Astrocyte (in vitro differentiated cells and primary cell): ENCODE results near the gene MSMO1. TPM values are rescaled to one million over a fixed set of nuclear protein-coding genes. Genes with fewer than 3 reads are reported as not detected.

ENCODE experiments used
- DNase-seq: peaks from one replicate; pipeline ENCODE4 v3.0.0-alpha.2; 2010; ENCODE audit warnings: low read depth
- FAIRE-seq: peaks from 2 replicates; lab custom pipeline; 2011; peaks lifted over from hg19 to GRCh38; lab: Jason Lieb, UNC
- H2AFZ ChIP-seq: 2 replicates; pipeline ENCODE4 v1.6.0; 2012; ENCODE audit warnings: low read depth, low read length, inconsistent platforms
- H3K27ac ChIP-seq: 2 replicates; pipeline ENCODE4 v1.5.1; 2011; ENCODE audit warnings: low read depth, low read length, inconsistent platforms
- H3K27me3 ChIP-seq: 2 replicates; pipeline ENCODE4 v1.6.0; 2011; ENCODE audit warnings: low read length, inconsistent platforms; ENCODE audit not compliant: insufficient read depth
- H3K36me3 ChIP-seq: 2 replicates; pipeline ENCODE4 v1.5.1; 2011; ENCODE audit warnings: low read length, inconsistent platforms; ENCODE audit not compliant: insufficient read depth
- H3K4me1 ChIP-seq: 2 replicates; pipeline ENCODE4 v1.5.1; 2011; ENCODE audit warnings: low read length, inconsistent platforms; ENCODE audit not compliant: insufficient read depth
- H3K4me2 ChIP-seq: 2 replicates; pipeline ENCODE4 v1.6.0; 2012; ENCODE audit warnings: low read length, inconsistent platforms
- H3K4me3 ChIP-seq: 2 replicates; pipeline ENCODE4 v1.5.1; 2011; ENCODE audit warnings: low read depth, mild to moderate bottlenecking, low read length, inconsistent platforms; ENCODE audit not compliant: insufficient read depth
- H3K79me2 ChIP-seq: 2 replicates; pipeline ENCODE4 v1.6.0; 2012; ENCODE audit warnings: mild to moderate bottlenecking, low read length, inconsistent platforms; ENCODE audit not compliant: insufficient read depth
- H3K9ac ChIP-seq: 2 replicates; pipeline ENCODE4 v1.6.0; 2012; ENCODE audit warnings: mild to moderate bottlenecking, low read length, inconsistent platforms
- H3K9me3 ChIP-seq: 2 replicates; pipeline ENCODE4 v1.5.1; 2012; ENCODE audit warnings: low read depth, mild to moderate bottlenecking, low read length, inconsistent platforms; ENCODE audit not compliant: insufficient read depth
- H4K20me1 ChIP-seq: 2 replicates; pipeline ENCODE4 v1.6.0; 2012; ENCODE audit warnings: low read length, inconsistent platforms; ENCODE audit not compliant: insufficient read depth
- H3K27ac Mint-ChIP-seq: one replicate; pipeline ENCODE4 v1.8.0; 2021; ENCODE audit warnings: mild to moderate bottlenecking, mixed read lengths; ENCODE audit not compliant: unreplicated experiment
- H3K27me3 Mint-ChIP-seq: one replicate; pipeline ENCODE4 v1.8.0; 2021; ENCODE audit warnings: low read depth, mixed read lengths; ENCODE audit not compliant: unreplicated experiment
- H3K36me3 Mint-ChIP-seq: one replicate; pipeline ENCODE4 v1.8.0; 2021; ENCODE audit warnings: low read depth, mixed read lengths; ENCODE audit not compliant: unreplicated experiment
- H3K4me1 Mint-ChIP-seq: one replicate; pipeline ENCODE4 v1.8.0; 2021; ENCODE audit warnings: low read depth, mixed read lengths; ENCODE audit not compliant: unreplicated experiment
- H3K4me3 Mint-ChIP-seq: one replicate; pipeline ENCODE4 v1.8.0; 2021; ENCODE audit warnings: mild to moderate bottlenecking, moderate library complexity, mixed read lengths; ENCODE audit not compliant: unreplicated experiment
- H3K9me3 Mint-ChIP-seq: one replicate; pipeline ENCODE4 v1.8.0; 2021; ENCODE audit warnings: mild to moderate bottlenecking, mixed read lengths; ENCODE audit not compliant: unreplicated experiment
- EZH2 ChIP-seq: IDR thresholded peaks from 2 replicates; pipeline ENCODE4 v1.6.1; 2012; ENCODE audit warnings: mild to moderate bottlenecking, low read length, inconsistent platforms; ENCODE audit not compliant: insufficient read depth
- total RNA-seq: library from RNA; stranded (reverse); gene quantifications from 2 replicates; pipeline ENCODE4 v1.2.1, GENCODE V29; 2021
- TF ChIP-seq, protein P1 (sequence below): IDR thresholded peaks from 2 replicates; pipeline ENCODE4 v1.5.1; 2011; ENCODE audit warnings: low read depth, mild to moderate bottlenecking, inconsistent platforms, low read length, moderate library complexity; ENCODE audit not compliant: insufficient read depth

Gene MSMO1
- total RNA-seq, 1 donor from 2014 or later: 179 TPM

DNA sequence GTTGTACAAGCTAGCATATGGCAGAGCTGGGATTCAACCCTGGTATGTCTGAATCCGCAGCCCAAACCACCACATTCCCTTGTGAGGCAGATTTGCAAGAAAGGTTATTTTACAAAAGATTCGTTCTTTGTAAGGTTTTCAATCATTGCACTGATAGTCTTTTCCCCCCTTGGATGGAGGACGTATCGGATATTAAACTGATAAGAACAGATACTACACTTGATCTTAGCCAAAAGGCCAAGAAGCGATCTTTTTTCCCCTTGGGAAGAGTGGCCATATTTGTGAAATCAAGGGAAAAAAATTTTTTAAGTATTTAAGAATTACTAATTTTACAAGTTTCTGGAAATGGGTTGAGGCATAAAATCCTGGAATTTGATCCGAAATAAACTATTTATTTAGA, 34.4 kb upstream of the MSMO1 start:
- Histone ChIP-seq H3K79me2 (no peaks in the 10 kb centered on the region), H3K27me3 (no peaks in the 10 kb centered on the region), H3K4me3 (no peak overlapping the region), H3K9ac (no peak overlapping the region), H3K36me3 (no peaks in the 10 kb centered on the region), H3K4me2 (no peak overlapping the region), H3K4me1 (peaks cover 3% of the 10 kb centered on the region), H2AFZ (no peak overlapping the region), H3K27ac (no peak overlapping the region), H3K9me3 (no peaks in the 10 kb centered on the region), H4K20me1 (no peaks in the 10 kb centered on the region)
- no peak overlapping the region for H3K27ac Mint-ChIP-seq
- no peaks in the 10 kb centered on the region for H3K9me3 Mint-ChIP-seq
- TF ChIP-seq EZH2: no peak
- TF ChIP-seq, protein P1, sequence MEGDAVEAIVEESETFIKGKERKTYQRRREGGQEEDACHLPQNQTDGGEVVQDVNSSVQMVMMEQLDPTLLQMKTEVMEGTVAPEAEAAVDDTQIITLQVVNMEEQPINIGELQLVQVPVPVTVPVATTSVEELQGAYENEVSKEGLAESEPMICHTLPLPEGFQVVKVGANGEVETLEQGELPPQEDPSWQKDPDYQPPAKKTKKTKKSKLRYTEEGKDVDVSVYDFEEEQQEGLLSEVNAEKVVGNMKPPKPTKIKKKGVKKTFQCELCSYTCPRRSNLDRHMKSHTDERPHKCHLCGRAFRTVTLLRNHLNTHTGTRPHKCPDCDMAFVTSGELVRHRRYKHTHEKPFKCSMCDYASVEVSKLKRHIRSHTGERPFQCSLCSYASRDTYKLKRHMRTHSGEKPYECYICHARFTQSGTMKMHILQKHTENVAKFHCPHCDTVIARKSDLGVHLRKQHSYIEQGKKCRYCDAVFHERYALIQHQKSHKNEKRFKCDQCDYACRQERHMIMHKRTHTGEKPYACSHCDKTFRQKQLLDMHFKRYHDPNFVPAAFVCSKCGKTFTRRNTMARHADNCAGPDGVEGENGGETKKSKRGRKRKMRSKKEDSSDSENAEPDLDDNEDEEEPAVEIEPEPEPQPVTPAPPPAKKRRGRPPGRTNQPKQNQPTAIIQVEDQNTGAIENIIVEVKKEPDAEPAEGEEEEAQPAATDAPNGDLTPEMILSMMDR: no peak
- no peak overlapping the region for H3K4me3 Mint-ChIP-seq
- DNase-seq: no peak
- no peaks in the 10 kb centered on the region for H3K27me3 Mint-ChIP-seq
- no peak for FAIRE-seq
- H3K4me1 Mint-ChIP-seq: peaks cover 29% of the 10 kb centered on the region
- peaks cover 8% of the 10 kb centered on the region for H3K36me3 Mint-ChIP-seq

DNA sequence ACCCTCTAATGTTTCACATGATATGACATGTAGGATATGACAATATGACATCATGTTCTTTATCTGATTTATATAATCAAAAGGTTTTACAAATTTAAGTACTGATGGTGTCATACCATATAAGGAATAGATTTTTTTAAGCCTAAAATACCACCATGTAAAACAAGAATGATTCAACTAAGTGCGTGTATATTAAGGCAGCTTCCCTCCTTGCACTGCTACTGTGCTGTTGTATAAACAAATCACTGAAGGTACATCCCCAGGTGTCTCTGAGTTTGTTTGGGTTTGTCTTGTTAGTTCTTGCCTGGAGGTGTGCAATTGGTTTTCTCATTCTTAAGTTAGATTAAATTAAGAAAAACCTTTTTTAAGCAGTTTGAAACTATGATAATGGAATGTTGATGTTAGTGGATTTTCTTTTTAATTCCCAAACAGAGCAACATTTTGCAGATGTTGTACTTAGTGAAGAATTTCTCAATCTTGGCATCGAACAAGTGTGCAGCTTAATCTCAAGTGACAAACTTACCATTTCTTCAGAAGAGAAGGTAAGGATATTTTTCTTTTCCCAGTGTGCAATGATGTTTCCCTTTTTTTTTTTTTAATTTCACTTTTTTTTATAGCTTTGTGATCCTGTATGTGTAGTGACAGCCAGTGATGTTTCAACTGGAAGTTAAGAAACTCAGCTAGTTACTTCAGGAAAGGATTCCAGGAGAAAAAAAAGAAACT, 33.4 kb upstream of the MSMO1 start:
- Mint-ChIP-seq H3K9me3 (no peaks in the 10 kb centered on the region), H3K27me3 (no peaks in the 10 kb centered on the region), H3K36me3 (peaks cover 9% of the 10 kb centered on the region), H3K4me3 (no peak overlapping the region), H3K27ac (no peak overlapping the region), H3K4me1 (peaks cover 19% of the 10 kb centered on the region)
- TF ChIP-seq EZH2: no peak
- TF ChIP-seq, protein P1: no peak
- Histone ChIP-seq H4K20me1 (no peaks in the 10 kb centered on the region), H3K79me2 (no peaks in the 10 kb centered on the region), H3K4me2 (no peak overlapping the region), H3K36me3 (no peaks in the 10 kb centered on the region), H3K9me3 (no peaks in the 10 kb centered on the region), H3K27ac (no peak overlapping the region), H3K4me3 (no peak overlapping the region), H3K4me1 (no peaks in the 10 kb centered on the region), H3K9ac (no peak overlapping the region), H2AFZ (no peak overlapping the region), H3K27me3 (no peaks in the 10 kb centered on the region)
- FAIRE-seq (no peak), DNase-seq (no peak)

DNA sequence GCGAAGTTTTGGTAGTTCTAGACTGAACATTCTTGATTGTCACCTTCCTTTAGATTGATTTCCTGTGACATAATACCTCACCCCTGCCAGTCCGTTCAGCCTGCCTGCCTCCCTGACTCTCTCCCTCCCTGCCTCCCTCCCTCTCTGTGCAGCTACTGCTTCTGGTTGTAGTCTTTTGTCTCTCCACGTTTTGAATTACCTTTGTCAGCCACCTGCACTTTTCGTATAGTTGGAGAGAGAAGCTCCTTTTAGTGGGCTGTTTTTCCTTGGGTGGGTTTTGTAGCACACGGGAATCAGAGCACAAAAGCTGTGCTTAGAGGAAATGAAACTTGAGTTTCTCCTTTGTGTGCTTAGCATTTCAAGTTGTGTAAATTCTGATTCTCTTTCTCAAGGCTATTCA, 32.6 kb upstream of the MSMO1 start:
- Histone ChIP-seq H3K79me2 (no peaks in the 10 kb centered on the region), H3K36me3 (no peaks in the 10 kb centered on the region), H2AFZ (no peak overlapping the region), H3K27ac (no peak overlapping the region), H3K4me1 (no peaks in the 10 kb centered on the region), H3K9me3 (no peaks in the 10 kb centered on the region), H3K4me2 (no peak overlapping the region), H4K20me1 (no peaks in the 10 kb centered on the region), H3K27me3 (no peaks in the 10 kb centered on the region), H3K9ac (no peak overlapping the region), H3K4me3 (no peak overlapping the region)
- DNase-seq (no peak), FAIRE-seq (no peak)
- Mint-ChIP-seq H3K4me3 (no peak overlapping the region), H3K27me3 (no peaks in the 10 kb centered on the region), H3K4me1 (peaks cover 14% of the 10 kb centered on the region), H3K27ac (no peak overlapping the region), H3K9me3 (no peaks in the 10 kb centered on the region), H3K36me3 (peaks cover 9% of the 10 kb centered on the region)
- no peak for TF ChIP-seq EZH2
- TF ChIP-seq, protein P1: no peak
